ENCODE measurements around the gene PEX19.

GRCh38 chr1:160271025-160271424, 13.9 kb downstream of the PEX19 start:
- TF ChIP-seq MAX (IDR thresholded peaks at IDR 0.05; ENCODE audit: low read depth, low read length) (no peak), CTCF (IDR thresholded peaks at IDR 0.05; ENCODE audit: low read depth, low read length) (no peak), POLR2A (IDR thresholded peaks at IDR 0.05; ENCODE audit: extremely low read depth, insufficient read length) (no peak), MYC (IDR thresholded peaks at IDR 0.05; ENCODE audit: low read depth, low read length) (no peak)
